GM12878 (cell line): ENCODE measurements around the gene LENG1.

Experiments
- BACH1 ChIP-seq: fragments of 450-650 bp; IDR thresholded peaks from 2 replicates; pipeline ENCODE4 v1.6.1; 2017; ENCODE audit warnings: mild to moderate bottlenecking, borderline replicate concordance
- BRCA1 ChIP-seq: IDR thresholded peaks from 2 replicates; pipeline ENCODE4 v1.6.1; 2011; ENCODE audit warnings: low read depth, low read length, improper control_type of control experiment
- EZH2 ChIP-seq: IDR thresholded peaks from 2 replicates; pipeline ENCODE4 v1.6.1; 2012; ENCODE audit warnings: low read depth, mild to moderate bottlenecking, control low read depth, inconsistent platforms, low read length, borderline replicate concordance; ENCODE audit not compliant: control insufficient read depth
- RAD21 ChIP-seq: IDR thresholded peaks from 2 replicates; pipeline ENCODE4 v1.6.1; 2011; ENCODE audit warnings: mild to moderate bottlenecking, low read depth, low read length, moderate library complexity; ENCODE audit not compliant: insufficient read depth
- SIN3A ChIP-seq: IDR thresholded peaks from 2 replicates; pipeline ENCODE4 v1.6.1; 2012; ENCODE audit warnings: low read depth, low read length, improper control_type of control experiment
- TCF3 ChIP-seq: IDR thresholded peaks from 2 replicates; pipeline ENCODE4 v1.6.1; 2012; ENCODE audit warnings: low read depth, mild to moderate bottlenecking, low read length, borderline replicate concordance; ENCODE audit not compliant: insufficient read depth
- ZNF207 ChIP-seq: fragments of 450-650 bp; IDR thresholded peaks from 2 replicates; pipeline ENCODE4 v1.6.1; 2014; ENCODE audit warnings: antibody characterized with exemption, mild to moderate bottlenecking, borderline replicate concordance
- ZNF274 ChIP-seq: IDR thresholded peaks from one replicate; pipeline ENCODE4 v1.8.0; 2011; ENCODE audit not compliant: insufficient read length, insufficient read depth
- TF ChIP-seq, protein P1 (sequence below), 3 experiments: IDR thresholded peaks in 2 of 3; conservative IDR thresholded peaks in 1 of 3; 2 replicates each; pipeline ENCODE4 v1.5.1; 2011; ENCODE audit warnings: low read depth in 3 of 3, low read length in 3 of 3, mild to moderate bottlenecking in 3 of 3, control low read depth in 2 of 3, moderate library complexity in 2 of 3, inconsistent platforms in 1 of 3, mixed read lengths in 1 of 3; ENCODE audit not compliant: control insufficient read depth in 2 of 3, insufficient read depth in 1 of 3; ENCODE audit errors: extremely low read depth in 1 of 3
- TF ChIP-seq, protein P2 (sequence below): IDR thresholded peaks from 2 replicates; pipeline ENCODE4 v1.6.1; 2011; ENCODE audit warnings: low read depth, low read length, improper control_type of control experiment, borderline replicate concordance

DNA sequence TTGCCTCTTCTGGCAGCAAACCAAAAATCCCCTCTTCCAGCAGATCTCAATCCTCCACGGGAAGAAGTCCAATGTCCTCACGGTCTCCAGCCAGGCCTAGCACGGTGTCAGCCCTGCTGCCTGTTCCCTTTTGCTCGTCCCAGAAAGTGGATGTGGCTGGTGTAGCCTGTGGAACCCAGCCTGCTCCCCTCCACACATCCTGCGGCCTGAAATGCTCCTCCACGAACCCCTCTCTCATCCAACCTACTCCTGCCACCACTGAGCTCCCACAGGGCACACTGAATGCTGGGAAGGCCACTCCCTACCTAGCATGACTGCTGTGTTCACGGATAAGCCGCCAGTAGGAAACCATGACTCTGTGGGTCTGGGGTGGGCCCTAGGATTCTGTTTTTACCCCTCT lies 26.8 kb upstream of the LENG1 start:
- TF ChIP-seq BACH1, result no peak
- TF ChIP-seq, protein P1, sequence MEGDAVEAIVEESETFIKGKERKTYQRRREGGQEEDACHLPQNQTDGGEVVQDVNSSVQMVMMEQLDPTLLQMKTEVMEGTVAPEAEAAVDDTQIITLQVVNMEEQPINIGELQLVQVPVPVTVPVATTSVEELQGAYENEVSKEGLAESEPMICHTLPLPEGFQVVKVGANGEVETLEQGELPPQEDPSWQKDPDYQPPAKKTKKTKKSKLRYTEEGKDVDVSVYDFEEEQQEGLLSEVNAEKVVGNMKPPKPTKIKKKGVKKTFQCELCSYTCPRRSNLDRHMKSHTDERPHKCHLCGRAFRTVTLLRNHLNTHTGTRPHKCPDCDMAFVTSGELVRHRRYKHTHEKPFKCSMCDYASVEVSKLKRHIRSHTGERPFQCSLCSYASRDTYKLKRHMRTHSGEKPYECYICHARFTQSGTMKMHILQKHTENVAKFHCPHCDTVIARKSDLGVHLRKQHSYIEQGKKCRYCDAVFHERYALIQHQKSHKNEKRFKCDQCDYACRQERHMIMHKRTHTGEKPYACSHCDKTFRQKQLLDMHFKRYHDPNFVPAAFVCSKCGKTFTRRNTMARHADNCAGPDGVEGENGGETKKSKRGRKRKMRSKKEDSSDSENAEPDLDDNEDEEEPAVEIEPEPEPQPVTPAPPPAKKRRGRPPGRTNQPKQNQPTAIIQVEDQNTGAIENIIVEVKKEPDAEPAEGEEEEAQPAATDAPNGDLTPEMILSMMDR (IDR thresholded peaks at IDR 0.05 in 2 of 3, conservative IDR thresholded peaks at IDR 0.05 in 1 of 3; ENCODE audit: control insufficient read depth in 2 of 3, extremely low read depth in 1 of 3, insufficient read depth in 1 of 3, low read depth in 3 of 3, low read length in 3 of 3), result no peak
- TF ChIP-seq BRCA1, result no peak
- TF ChIP-seq SIN3A, result no peak
- no peak for TF ChIP-seq EZH2
- TF ChIP-seq RAD21, result no peak
- TF ChIP-seq, protein P2, sequence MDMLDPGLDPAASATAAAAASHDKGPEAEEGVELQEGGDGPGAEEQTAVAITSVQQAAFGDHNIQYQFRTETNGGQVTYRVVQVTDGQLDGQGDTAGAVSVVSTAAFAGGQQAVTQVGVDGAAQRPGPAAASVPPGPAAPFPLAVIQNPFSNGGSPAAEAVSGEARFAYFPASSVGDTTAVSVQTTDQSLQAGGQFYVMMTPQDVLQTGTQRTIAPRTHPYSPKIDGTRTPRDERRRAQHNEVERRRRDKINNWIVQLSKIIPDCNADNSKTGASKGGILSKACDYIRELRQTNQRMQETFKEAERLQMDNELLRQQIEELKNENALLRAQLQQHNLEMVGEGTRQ, result no peak
- no peak for TF ChIP-seq ZNF207
- no peak for TF ChIP-seq TCF3
- TF ChIP-seq ZNF274, result no peak
